Activated CD4-positive, alpha-beta T cell treated with anti-CD3 and anti-CD28 coated beads, Interleukin-10, Interleukin-2, amounts not matched to agents 100 ng/mL and 50 ng/mL, durations not matched to agents 16 hours and 8 hours (primary cell): ENCODE data around the gene ZFP36.

Source experiments
- DNase-seq: peaks from one replicate; pipeline ENCODE4 v3.0.0-alpha.2; 2020

ZFP36 gene

GRCh38 chr19:39423258-39424086, 16.8 kb downstream of the ZFP36 start:
- no peak for DNase-seq

GRCh38 chr19:39424934-39425333, 18.3 kb downstream of the ZFP36 start:
- no peak for DNase-seq

GRCh38 chr19:39425744-39426143, 19.1 kb downstream of the ZFP36 start:
- DNase-seq: no peak

- DNase-seq: no peak
These were observed 19.5 kb downstream of the ZFP36 start for GRCh38 chr19:39426170-39426569.

- DNase-seq: no peak
These were observed 21.1 kb downstream of the ZFP36 start for GRCh38 chr19:39427707-39428106.

- DNase-seq: no peak
These were observed 21.9 kb downstream of the ZFP36 start for GRCh38 chr19:39428283-39429112.

- peak; percentile 91 for DNase-seq
These were observed 24.3 kb downstream of the ZFP36 start for GRCh38 chr19:39430675-39431593.

GRCh38 chr19:39432677-39433025, 26.0 kb downstream of the ZFP36 start:
- no peak for DNase-seq

- DNase-seq: no peak
These were observed 26.9 kb downstream of the ZFP36 start for GRCh38 chr19:39433480-39434079.

- DNase-seq: no peak
These were observed 27.8 kb downstream of the ZFP36 start for GRCh38 chr19:39434123-39435076.

- peak; percentile 99 for DNase-seq
These were observed 29.1 kb downstream of the ZFP36 start, which contains the start of gene RPS16 for GRCh38 chr19:39435499-39436349. Gene RPS16 (minus strand): TSS chr19:39435949. CDS start chr19:39435895, 54 bp downstream.

- no peak for DNase-seq
These were observed 29.7 kb downstream of the ZFP36 start for GRCh38 chr19:39436350-39436716.

- DNase-seq: no peak
These were observed 31.8 kb downstream of the ZFP36 start for GRCh38 chr19:39438270-39438934.

- DNase-seq: no peak
These were observed 38.0 kb downstream of the ZFP36 start for GRCh38 chr19:39444598-39445195.

- DNase-seq: peak; percentile 99
These were observed 38.8 kb downstream of the ZFP36 start, which contains the start of gene SUPT5H for GRCh38 chr19:39445196-39446111. Gene SUPT5H (plus strand): TSS chr19:39445582. CDS start chr19:39445891, 309 bp downstream.

- DNase-seq: no peak
These were observed 39.9 kb downstream of the ZFP36 start for GRCh38 chr19:39446365-39447084.

- DNase-seq: peak; percentile 38
These were observed 41.6 kb downstream of the ZFP36 start for GRCh38 chr19:39448271-39448670.
